GM19372 (cell line): Measurements from ENCODE around the gene UNC79.
"Not testable (repeated sequence)": the region's sequence is repeated elsewhere in the genome, so short reads cannot be mapped to it uniquely, and the experiment has no call there.

Experiments used
- ATAC-seq: cut with Tn5 transposase; IDR thresholded peaks from one replicate; pipeline ENCODE4 v1.9.1; 2021; ENCODE audit warnings: mild to moderate bottlenecking, low read depth, moderate library complexity; ENCODE audit not compliant: unreplicated experiment

Gene UNC79

GRCh38 chr14:93490001-93490400 is 59.3 kb downstream of the UNC79 start:
- no peak for ATAC-seq

- no peak for ATAC-seq
Observed at GRCh38 chr14:93493054-93493453, 62.3 kb downstream of the UNC79 start.

DNA sequence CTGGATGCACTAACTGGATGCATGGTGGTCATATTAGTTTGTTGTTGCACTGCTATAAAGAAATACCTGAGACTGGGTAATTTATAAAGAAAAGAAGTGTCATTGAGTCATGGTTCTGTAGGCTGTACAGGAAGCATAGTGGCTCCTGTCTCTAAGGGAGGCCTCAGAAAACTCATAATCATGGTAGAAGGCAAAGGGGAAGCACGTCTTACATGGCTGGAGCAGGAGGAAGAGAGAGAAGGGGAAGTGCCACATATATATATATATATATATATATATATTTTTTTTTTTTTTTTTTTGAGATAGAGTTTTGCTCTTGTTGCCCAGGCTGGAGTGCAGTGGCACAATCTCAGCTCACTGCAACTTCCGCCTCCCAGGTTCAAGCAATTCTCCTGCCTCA is 62.9 kb downstream of the UNC79 start:
- ATAC-seq: not testable (repeated sequence)

GRCh38 chr14:93496856-93497741 is 66.4 kb downstream of the UNC79 start:
- no peak for ATAC-seq

- no peak for ATAC-seq
Observed at GRCh38 chr14:93510056-93510455, 79.3 kb downstream of the UNC79 start.

- no peak for ATAC-seq
Observed at GRCh38 chr14:93511001-93511400, 80.3 kb downstream of the UNC79 start.

- no peak for ATAC-seq
Observed at GRCh38 chr14:93520053-93520607, 89.4 kb downstream of the UNC79 start.

GRCh38 chr14:93522221-93522620 is 91.5 kb downstream of the UNC79 start:
- no peak for ATAC-seq

DNA sequence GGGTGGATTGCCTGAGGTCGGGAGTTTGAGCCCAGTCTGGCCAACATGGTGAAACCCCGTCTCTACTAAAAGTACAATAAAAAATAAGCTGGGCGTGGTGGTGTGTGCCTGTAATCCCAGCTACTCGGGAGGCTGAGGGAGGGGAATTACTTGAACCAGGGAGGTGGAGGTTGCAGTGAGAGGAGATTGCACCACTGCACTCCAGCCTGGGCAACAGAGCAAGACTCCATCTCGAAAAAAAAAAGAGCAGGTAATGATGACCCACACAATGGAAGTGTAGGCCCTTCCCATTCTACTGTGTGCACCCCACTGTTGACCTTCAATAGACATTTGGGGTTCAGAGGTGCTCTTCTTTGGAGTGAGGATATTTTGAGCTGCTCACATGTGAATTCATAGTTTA is 94.5 kb downstream of the UNC79 start:
- ATAC-seq: not testable (repeated sequence)

- ATAC-seq: no peak
Observed at GRCh38 chr14:93525696-93526451, 95.1 kb downstream of the UNC79 start.

DNA sequence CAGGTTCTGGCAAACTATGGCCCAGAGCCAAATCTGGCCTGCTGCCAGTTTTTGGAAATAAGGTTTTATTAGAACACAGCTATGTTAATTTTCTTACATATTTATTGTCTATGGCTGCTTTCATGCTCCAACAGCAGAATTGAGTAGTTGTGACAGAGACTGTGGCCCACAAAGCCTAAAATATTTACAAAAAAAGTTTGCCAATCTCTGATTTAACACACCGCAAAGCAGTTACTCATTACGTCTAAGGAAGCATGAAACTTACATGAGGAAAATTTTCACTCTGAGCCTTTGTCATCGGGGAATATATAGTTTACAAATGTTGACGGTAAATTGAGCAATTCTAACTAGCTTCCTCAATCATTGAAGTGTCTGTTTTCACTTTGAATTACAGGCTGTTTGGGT is 96.5 kb downstream of the UNC79 start:
- ATAC-seq: no peak

GRCh38 chr14:93528884-93529558 is 98.3 kb downstream of the UNC79 start:
- ATAC-seq: no peak

DNA sequence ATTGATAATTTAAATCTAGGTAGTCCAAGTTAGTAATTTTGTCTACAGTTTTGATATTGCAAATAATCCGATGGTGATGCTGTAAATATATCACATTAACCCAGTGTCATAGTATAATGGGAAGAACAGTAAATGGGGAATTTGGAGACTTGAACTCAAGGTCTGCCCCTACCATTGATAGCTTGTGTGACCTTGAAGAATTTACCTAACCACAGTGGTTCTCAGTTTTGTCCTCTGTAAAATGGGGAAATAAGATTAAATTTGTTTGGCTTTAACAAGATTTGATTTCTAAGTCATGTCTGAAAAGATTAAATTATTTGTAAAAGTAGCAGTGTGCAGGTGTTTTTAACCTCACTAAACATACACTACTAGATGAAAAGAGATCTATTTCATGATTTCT is 100.9 kb downstream of the UNC79 start:
- no peak for ATAC-seq

DNA sequence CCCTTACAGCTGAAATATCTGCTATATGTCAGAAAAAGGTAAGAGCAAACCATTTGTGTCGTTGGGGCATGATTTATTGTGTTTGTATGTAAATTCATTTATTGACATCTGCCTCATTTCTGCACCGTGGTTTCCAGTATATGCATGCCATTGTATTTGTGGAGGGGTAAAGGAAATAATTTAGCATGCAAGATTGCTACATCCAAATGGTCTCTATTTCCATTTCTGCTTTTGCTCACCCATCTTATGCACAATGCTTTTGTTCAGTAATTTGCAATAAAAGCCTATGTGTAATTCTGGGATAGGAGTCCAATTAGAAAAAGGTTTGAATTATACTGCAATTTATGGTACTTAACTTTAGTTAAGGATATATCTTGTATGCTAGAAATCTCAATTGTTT is 101.8 kb downstream of the UNC79 start:
- no peak for ATAC-seq

DNA sequence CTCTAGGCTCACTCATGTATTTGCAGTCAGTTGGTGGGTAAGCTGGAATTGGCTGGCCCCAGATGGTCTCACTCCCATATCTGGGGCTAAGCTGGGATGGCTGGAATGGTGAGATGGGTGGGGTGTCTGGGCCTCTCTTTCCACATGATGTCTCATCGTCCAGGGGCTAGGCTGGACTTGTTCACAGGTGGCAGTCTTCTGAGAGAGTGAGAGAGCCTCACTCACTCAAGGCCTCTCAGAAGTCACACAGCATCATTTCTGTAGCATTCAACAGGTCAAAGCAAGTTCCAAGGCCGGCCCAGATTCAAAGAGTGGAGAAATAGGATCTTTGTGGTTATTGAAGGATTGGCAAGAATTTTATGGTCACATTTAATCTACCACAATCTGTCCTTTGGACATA is 102.7 kb downstream of the UNC79 start:
- ATAC-seq: no peak

DNA sequence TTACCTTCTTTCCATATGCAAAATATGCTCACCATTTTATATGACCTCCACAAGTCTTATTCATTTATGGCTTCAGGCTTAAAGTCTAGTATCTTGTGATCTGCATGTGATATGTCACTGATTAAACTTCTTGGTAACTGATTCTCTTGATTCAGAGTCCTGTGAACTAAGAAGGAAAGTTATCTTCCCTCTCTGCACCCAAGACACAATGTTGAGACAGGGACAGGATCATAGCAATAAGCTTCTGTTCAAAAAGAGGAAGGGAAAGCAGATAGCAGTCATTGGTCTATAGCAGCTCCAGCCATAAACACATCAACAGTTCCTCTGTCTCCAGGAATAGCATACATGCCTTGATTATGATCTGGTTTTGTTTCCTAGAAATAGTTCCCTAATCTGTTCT is 103.1 kb downstream of the UNC79 start:
- ATAC-seq: no peak

- no peak for ATAC-seq
Observed at GRCh38 chr14:93535537-93535936, 104.8 kb downstream of the UNC79 start.

DNA sequence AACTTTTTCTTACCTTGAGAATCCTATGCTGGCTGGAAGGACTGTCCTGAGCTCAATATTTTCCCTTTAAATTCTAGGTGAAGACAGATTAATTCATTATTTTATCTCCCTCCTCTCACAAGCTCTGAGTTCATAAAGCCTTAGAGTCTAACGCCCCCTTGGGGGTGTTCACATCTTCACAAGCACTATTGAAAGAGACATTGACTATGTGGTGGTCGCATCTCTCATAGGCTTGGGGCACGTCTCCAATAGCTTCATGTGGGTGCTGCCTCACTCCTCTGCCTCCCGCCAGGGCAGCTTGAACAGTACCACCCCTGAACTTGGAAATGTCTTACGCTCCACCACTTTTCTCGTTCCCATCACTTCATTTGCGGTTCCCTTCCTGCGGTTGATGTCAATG is 106.2 kb downstream of the UNC79 start:
- ATAC-seq: no peak

- no peak for ATAC-seq
Observed at GRCh38 chr14:93537951-93538350, 107.2 kb downstream of the UNC79 start.

- no peak for ATAC-seq
Observed at GRCh38 chr14:93538413-93538812, 107.7 kb downstream of the UNC79 start.

- ATAC-seq: no peak
Observed at GRCh38 chr14:93540235-93540634, 109.5 kb downstream of the UNC79 start.
